Measurements from ENCODE around the gene SLC6A8. TPM values are rescaled to one million over a fixed set of nuclear protein-coding genes. Genes with fewer than 3 reads are reported as not detected.

Gene SLC6A8
- total and polyA plus RNA-seq, 2 donors (not counting 1 experiment from before 2014, with no cell fraction given) = 0.49 to 2.9 TPM

- H2AFZ ChIP-seq (ENCODE audit: insufficient read depth, low read depth, low read length, poor library complexity, severe bottlenecking) = peak overlapping the region; percentile 62
Measured at GRCh38 chrX:153662266-153662665, 25.5 kb upstream of the SLC6A8 start.

More at GRCh38 chrX:153662266-153662665, 25.5 kb upstream of the SLC6A8 start:
- CTCF ChIA-PET = interaction anchor here (0.7 to 9.2 kb wide), 11 partner anchors 13 to 720 kb away, joined by 3 to 97 read pairs (median 6); partner anchors contain the start of gene DUSP9
- Histone ChIP-seq H4K20me1 (ENCODE audit: control insufficient read depth, insufficient read depth, low read length, poor library complexity, severe bottlenecking) (no peaks in the 10 kb centered on the region), H3K27ac (ENCODE audit: low read length in 2 of 2) (no peak overlapping the region), H3K36me3 (replicated peaks in 1 of 2; ENCODE audit: control extremely low read depth in 1 of 2, control insufficient read depth in 1 of 2, extremely low read depth in 1 of 2, insufficient read depth in 2 of 2, low read length in 1 of 2) (no peaks in the 10 kb centered on the region), H3K79me2 (ENCODE audit: control insufficient read depth, insufficient read depth, low read length) (no peaks in the 10 kb centered on the region), H3K9ac (ENCODE audit: low read length) (peak overlapping the region; percentile 29), H3K4me1 (ENCODE audit: control insufficient read depth in 2 of 2, insufficient read depth in 2 of 2, low read length in 2 of 2) (peaks cover 3 to 5% of the 10 kb centered on the region in 2 donors), H3K27me3 (replicated peaks in 1 of 4; ENCODE audit: control extremely low read depth in 1 of 4, control insufficient read depth in 3 of 4, insufficient read depth in 4 of 4, low read length in 3 of 4) (peaks cover 0 to 3% (median 1%) of the 10 kb centered on the region in 4 experiments), H3K4me2 (replicated peaks; ENCODE audit: low read depth, low read length, poor library complexity, severe bottlenecking) (peak overlapping the region; percentile 49), H3K4me3 (ENCODE audit: control extremely low read depth in 1 of 5, extremely low read depth in 1 of 5, insufficient read depth in 1 of 5, low read depth in 2 of 5, low read length in 4 of 5) (peak overlapping the region in 1 of 5 experiments; percentile 23), H3K9me3 (ENCODE audit: control extremely low read depth in 1 of 3, control insufficient read depth in 2 of 3, insufficient read depth in 1 of 3, low read length in 2 of 3) (no peaks in the 10 kb centered on the region)
- H3K27ac Mint-ChIP-seq = no peak overlapping the region
- H3K4me3 Mint-ChIP-seq = peak overlapping the region; percentile 50
- H3K4me1 Mint-ChIP-seq = peaks cover 6% of the 10 kb centered on the region
- no peaks in the 10 kb centered on the region for H3K9me3 Mint-ChIP-seq (ENCODE audit: insufficient read depth)
- H3K27me3 Mint-ChIP-seq = peaks cover 34% of the 10 kb centered on the region
- POLR2A ChIA-PET = interaction anchor here (0.6 kb wide), 2 partner anchors 22 to 120 kb away, joined by 7 to 8 read pairs; no protein-coding TSS in a partner anchor
- WGBS (ENCODE audit: insufficient coverage) = 2% methylated on average over 22 of the region's 31 CpGs
- peak; percentile 73 for DNase-seq
- no peak for ATAC-seq (ENCODE audit: low read depth)
- no peak for TF ChIP-seq EZH2 (IDR thresholded peaks at IDR 0.05; ENCODE audit: borderline replicate concordance, insufficient read depth, low read depth, low read length, poor library complexity, severe bottlenecking)
- TF ChIP-seq CTCF (IDR thresholded peaks at IDR 0.05) = peak; percentile 48
- intact Hi-C loops (cut with micrococcal nuclease) = loop anchor here (1.0 kb wide), 2 partner anchors 52 to 107 kb away; no protein-coding TSS in a partner anchor

All from B cell (primary cell).